Subcutaneous abdominal adipose tissue (tissue), 5 donors: ENCODE data around the gene KRT74.

ENCODE experiments used
- H3K27ac ChIP-seq: one replicate; pipeline ENCODE4 v1.7.0; 2013; ENCODE audit warnings: low read depth, mild to moderate bottlenecking, inconsistent platforms, low read length, moderate library complexity
- H3K27me3 ChIP-seq, 5 donors: one replicate each; pipeline ENCODE4 v1.7.0; 2013; ENCODE audit warnings: low read length in 5 of 5, inconsistent platforms in 1 of 5; ENCODE audit not compliant: control insufficient read depth in 5 of 5, insufficient read depth in 4 of 5
- H3K36me3 ChIP-seq, 5 donors: one replicate each; pipeline ENCODE4 v1.7.0; 2013; ENCODE audit warnings: low read length in 5 of 5; ENCODE audit not compliant: control insufficient read depth in 5 of 5, insufficient read depth in 5 of 5
- H3K4me1 ChIP-seq, 5 donors: one replicate each; pipeline ENCODE4 v1.7.0; 2013; ENCODE audit warnings: low read length in 5 of 5, mild to moderate bottlenecking in 3 of 5, moderate library complexity in 1 of 5; ENCODE audit not compliant: control insufficient read depth in 5 of 5, insufficient read depth in 5 of 5
- H3K4me3 ChIP-seq, 5 donors: one replicate each; pipeline ENCODE4 v1.7.0; 2013; ENCODE audit warnings: low read length in 5 of 5, low read depth in 1 of 5
- H3K9ac ChIP-seq, 5 donors: one replicate each; pipeline ENCODE4 v1.7.0; 2013; ENCODE audit warnings: low read length in 5 of 5, mild to moderate bottlenecking in 4 of 5, moderate library complexity in 3 of 5
- H3K9me3 ChIP-seq, 5 donors: one replicate each; pipeline ENCODE4 v1.7.0; 2013; ENCODE audit warnings: low read length in 5 of 5; ENCODE audit not compliant: control insufficient read depth in 5 of 5
- donor health status: healthy.
- donor health status: healthy.
- donor health status: healthy.
- donor health status: healthy.
- donor health status: healthy.

Gene KRT74

DNA sequence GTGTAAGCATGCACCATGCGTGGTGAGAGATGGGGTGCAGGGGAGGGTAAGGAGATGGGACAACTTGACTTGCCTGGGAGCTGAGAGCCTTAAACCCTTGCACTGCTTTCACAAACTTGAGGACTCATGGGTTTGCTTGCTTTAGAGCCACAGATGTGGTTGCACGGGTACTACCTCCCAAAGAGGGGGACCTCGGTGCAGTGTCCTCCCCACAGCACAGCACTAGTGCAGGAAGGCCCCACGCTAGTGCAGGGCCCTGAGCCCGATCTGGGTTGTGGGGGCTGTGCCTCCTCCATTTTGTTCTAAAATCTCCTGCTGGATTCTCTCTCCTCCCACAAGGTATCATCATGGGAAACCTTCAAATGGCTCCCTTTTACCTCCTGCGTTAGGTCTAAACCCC lies 16.4 kb upstream of the KRT74 start:
- Histone ChIP-seq H3K9me3 (no peaks in the 10 kb centered on the region), H3K36me3 (no peaks in the 10 kb centered on the region), H3K4me1 (no peaks in the 10 kb centered on the region), H3K4me3 (no peak overlapping the region), H3K9ac (no peak overlapping the region), H3K27ac (no peak overlapping the region), H3K27me3 (peaks cover 0 to 9% (median 0%) of the 10 kb centered on the region in 5 donors)

DNA sequence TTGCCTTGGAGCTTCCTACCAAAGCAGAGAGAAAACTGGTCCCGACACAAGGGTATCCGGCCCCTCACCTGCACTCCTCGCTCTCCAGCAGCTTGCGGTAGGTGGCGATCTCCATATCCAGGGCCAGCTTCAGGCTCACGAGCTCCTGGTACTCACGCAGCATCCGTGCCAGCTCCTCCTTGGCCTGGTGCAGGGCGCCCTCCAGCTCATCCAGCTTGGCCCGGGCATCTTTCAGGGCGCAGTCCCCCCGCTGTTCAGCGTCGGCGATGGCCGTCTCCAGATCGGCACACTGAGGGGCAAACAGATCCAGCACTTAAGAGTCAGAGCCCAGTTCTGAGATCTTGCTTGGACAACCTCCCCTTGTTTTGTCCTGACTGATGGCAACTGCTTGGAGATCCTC lies 13.9 kb upstream of the KRT74 start:
- Histone ChIP-seq H3K4me3 (no peak overlapping the region), H3K4me1 (no peaks in the 10 kb centered on the region), H3K27ac (no peak overlapping the region), H3K36me3 (no peaks in the 10 kb centered on the region), H3K9me3 (no peaks in the 10 kb centered on the region), H3K9ac (no peak overlapping the region), H3K27me3 (peaks cover 0 to 6% (median 0%) of the 10 kb centered on the region in 5 donors)

GRCh38 chr12:52585946-52586345 lies 12.3 kb upstream of the KRT74 start:
- H3K27me3 ChIP-seq, result peaks cover 0 to 2% (median 0%) of the 10 kb centered on the region in 5 donors
- no peak overlapping the region for H3K27ac ChIP-seq
- H3K4me1 ChIP-seq, result no peaks in the 10 kb centered on the region
- H3K36me3 ChIP-seq, result no peaks in the 10 kb centered on the region
- H3K9ac ChIP-seq, result no peak overlapping the region
- H3K4me3 ChIP-seq, result no peak overlapping the region
- no peaks in the 10 kb centered on the region for H3K9me3 ChIP-seq

- Histone ChIP-seq H3K4me1 (no peaks in the 10 kb centered on the region), H3K4me3 (no peak overlapping the region), H3K9me3 (no peaks in the 10 kb centered on the region), H3K36me3 (no peaks in the 10 kb centered on the region), H3K27me3 (peaks cover 0 to 6% (median 0%) of the 10 kb centered on the region in 5 donors), H3K9ac (no peak overlapping the region), H3K27ac (no peak overlapping the region)
Observed at GRCh38 chr12:52585066-52585465, 11.4 kb upstream of the KRT74 start.

DNA sequence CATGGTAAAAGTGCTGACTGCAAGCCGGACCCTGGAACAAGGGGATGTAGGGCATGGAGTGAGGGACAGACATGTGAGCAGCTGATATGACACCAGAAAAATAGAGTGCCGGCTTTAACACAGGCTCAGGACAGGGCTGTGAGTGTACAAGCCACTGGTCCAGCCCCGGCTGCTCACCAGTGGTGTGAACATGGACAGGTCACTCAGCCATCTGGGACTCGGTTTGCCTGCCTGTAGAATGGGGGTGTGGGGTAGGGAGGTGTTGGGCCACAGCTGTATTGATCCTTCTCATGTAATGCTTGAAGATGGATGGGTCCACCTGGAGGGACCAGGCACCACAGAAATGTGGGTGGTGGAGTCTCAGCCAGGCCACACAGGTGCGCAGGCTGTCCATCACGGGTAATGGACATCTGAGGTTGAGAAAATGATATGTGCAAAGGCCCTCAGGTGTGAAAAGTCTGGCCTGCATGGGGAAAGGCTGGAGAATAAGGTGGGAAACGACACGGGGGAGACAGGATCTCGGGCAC lies 10.6 kb upstream of the KRT74 start:
- Histone ChIP-seq H3K27ac (no peak overlapping the region), H3K27me3 (peaks cover 0 to 6% (median 0%) of the 10 kb centered on the region in 5 donors), H3K4me3 (no peak overlapping the region), H3K9me3 (no peaks in the 10 kb centered on the region), H3K9ac (no peak overlapping the region), H3K36me3 (no peaks in the 10 kb centered on the region), H3K4me1 (no peaks in the 10 kb centered on the region)

- Histone ChIP-seq H3K27ac (no peak overlapping the region), H3K9ac (no peak overlapping the region), H3K36me3 (no peaks in the 10 kb centered on the region), H3K27me3 (peaks cover 0 to 6% (median 0%) of the 10 kb centered on the region in 5 donors), H3K4me1 (peaks cover 0 to 4% (median 0%) of the 10 kb centered on the region in 5 donors), H3K4me3 (no peak overlapping the region), H3K9me3 (no peaks in the 10 kb centered on the region)
Observed at GRCh38 chr12:52582971-52583456, 9.4 kb upstream of the KRT74 start.

DNA sequence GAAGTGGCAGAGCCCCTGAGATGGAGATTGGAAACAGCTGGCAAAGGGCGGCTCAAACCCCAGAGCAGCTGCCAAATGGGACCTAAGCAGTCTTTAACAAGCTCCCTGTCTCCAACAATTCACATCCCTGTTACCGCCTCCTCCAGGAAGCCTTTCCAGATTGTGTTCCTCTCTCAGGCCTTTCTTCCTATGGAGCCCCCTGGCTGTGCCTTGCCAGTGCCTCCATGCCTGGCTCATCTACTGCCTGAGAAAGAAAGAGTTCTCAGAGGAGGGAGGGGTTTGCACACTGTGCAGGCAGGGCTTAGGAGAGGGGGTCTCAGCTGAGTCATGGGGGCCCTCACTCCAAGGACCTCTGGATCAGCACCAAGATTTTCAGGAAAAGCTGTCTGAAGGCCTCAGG lies 8.8 kb upstream of the KRT74 start:
- H3K4me3 ChIP-seq, result no peak overlapping the region
- no peaks in the 10 kb centered on the region for H3K9me3 ChIP-seq
- H3K4me1 ChIP-seq, result peaks cover 0 to 4% (median 0%) of the 10 kb centered on the region in 5 donors
- H3K9ac ChIP-seq, result no peak overlapping the region
- no peaks in the 10 kb centered on the region for H3K36me3 ChIP-seq
- no peak overlapping the region for H3K27ac ChIP-seq
- H3K27me3 ChIP-seq, result peaks cover 0 to 6% (median 0%) of the 10 kb centered on the region in 5 donors

DNA sequence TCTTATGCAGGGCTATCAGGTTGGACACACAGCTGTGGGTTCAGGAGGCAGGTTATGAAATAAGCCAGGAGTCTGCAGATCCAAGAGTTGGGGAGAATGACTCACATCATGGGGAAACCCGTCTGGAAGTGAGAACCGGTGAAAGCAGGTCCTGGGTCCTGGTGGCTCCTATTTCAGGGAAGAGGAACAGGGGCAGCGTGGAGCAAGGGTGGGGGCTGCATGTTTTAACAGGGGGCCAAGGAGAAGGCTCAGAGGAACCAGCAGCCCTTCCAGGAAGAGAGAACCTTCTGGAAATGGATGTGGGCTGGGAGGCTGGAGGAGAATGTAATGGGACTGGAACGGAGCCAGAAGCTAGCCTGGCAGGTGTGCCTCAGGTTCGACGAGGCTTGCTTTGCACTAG lies 7.8 kb upstream of the KRT74 start:
- H3K9ac ChIP-seq, result no peak overlapping the region
- H3K36me3 ChIP-seq, result no peaks in the 10 kb centered on the region
- H3K4me3 ChIP-seq, result no peak overlapping the region
- H3K9me3 ChIP-seq, result no peaks in the 10 kb centered on the region
- H3K4me1 ChIP-seq, result peaks cover 0 to 4% (median 0%) of the 10 kb centered on the region in 5 donors
- no peak overlapping the region for H3K27ac ChIP-seq
- H3K27me3 ChIP-seq, result peaks cover 0 to 6% (median 0%) of the 10 kb centered on the region in 5 donors

DNA sequence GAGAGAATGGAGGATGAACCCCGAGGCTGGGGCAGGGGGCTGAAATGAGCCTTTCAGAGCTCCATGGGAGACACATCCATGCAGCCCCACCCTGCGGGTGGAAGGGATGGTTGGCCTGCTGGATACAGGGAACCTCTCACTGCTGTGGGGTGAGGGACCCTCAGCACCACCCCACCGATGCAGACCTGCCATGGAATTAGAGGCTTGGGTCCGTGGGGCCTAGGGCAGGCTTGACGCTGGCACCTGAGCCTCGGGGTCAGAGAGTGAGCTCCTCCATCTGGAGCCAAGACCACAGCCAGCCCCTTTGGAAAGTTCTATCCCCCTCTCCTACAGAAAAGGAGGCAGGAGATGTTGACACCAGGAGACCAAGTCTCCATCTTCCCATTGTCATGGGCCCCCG lies 7.4 kb upstream of the KRT74 start:
- Histone ChIP-seq H3K27me3 (peaks cover 0 to 6% (median 0%) of the 10 kb centered on the region in 5 donors), H3K27ac (no peak overlapping the region), H3K4me1 (peaks cover 0 to 4% (median 0%) of the 10 kb centered on the region in 5 donors), H3K36me3 (no peaks in the 10 kb centered on the region), H3K9ac (no peak overlapping the region), H3K9me3 (no peaks in the 10 kb centered on the region), H3K4me3 (no peak overlapping the region)

- no peaks in the 10 kb centered on the region for H3K9me3 ChIP-seq
- H3K4me3 ChIP-seq, result no peak overlapping the region
- peaks cover 0 to 4% (median 0%) of the 10 kb centered on the region in 5 donors for H3K4me1 ChIP-seq
- no peak overlapping the region for H3K27ac ChIP-seq
- no peak overlapping the region for H3K9ac ChIP-seq
- no peaks in the 10 kb centered on the region for H3K36me3 ChIP-seq
- peaks cover 0 to 6% (median 0%) of the 10 kb centered on the region in 5 donors for H3K27me3 ChIP-seq
Observed at GRCh38 chr12:52580496-52580895, 6.9 kb upstream of the KRT74 start.
